Fibroblast of lung (primary cell): Measurements from ENCODE around the gene PXN.

Experiments used
- EZH2 ChIP-seq: IDR thresholded peaks from 2 replicates; pipeline ENCODE4 v1.5.1; 2012; ENCODE audit warnings: low read length, control low read depth, mild to moderate bottlenecking; ENCODE audit errors: missing control alignments
- TF ChIP-seq, protein P1 (sequence below), 2 donors: IDR thresholded peaks in 1 of 2; conservative IDR thresholded peaks in 1 of 2; 1 replicate in 1 of 2; 2 replicates in 1 of 2; pipeline ENCODE4 v1.5.1; 2011 to 2012; ENCODE audit warnings: low read length in 2 of 2, control low read depth in 1 of 2, inconsistent platforms in 1 of 2, low read depth in 1 of 2, mild to moderate bottlenecking in 1 of 2

GRCh38 chr12:120278137-120279069 is 12.9 kb upstream of the PXN start:
- TF ChIP-seq, protein P1, sequence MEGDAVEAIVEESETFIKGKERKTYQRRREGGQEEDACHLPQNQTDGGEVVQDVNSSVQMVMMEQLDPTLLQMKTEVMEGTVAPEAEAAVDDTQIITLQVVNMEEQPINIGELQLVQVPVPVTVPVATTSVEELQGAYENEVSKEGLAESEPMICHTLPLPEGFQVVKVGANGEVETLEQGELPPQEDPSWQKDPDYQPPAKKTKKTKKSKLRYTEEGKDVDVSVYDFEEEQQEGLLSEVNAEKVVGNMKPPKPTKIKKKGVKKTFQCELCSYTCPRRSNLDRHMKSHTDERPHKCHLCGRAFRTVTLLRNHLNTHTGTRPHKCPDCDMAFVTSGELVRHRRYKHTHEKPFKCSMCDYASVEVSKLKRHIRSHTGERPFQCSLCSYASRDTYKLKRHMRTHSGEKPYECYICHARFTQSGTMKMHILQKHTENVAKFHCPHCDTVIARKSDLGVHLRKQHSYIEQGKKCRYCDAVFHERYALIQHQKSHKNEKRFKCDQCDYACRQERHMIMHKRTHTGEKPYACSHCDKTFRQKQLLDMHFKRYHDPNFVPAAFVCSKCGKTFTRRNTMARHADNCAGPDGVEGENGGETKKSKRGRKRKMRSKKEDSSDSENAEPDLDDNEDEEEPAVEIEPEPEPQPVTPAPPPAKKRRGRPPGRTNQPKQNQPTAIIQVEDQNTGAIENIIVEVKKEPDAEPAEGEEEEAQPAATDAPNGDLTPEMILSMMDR (conservative IDR thresholded peaks at IDR 0.05 in 1 of 2, IDR thresholded peaks at IDR 0.05 in 1 of 2; ENCODE audit: low read depth in 1 of 2, low read length in 2 of 2), result no peak
- TF ChIP-seq EZH2, result no peak
